ENCODE results near the gene SMC5. TPM values are rescaled to one million over a fixed set of nuclear protein-coding genes. Genes with fewer than 3 reads are reported as not detected.
"Not testable (repeated sequence)": the region's sequence is repeated elsewhere in the genome, so short reads cannot be mapped to it uniquely, and the experiment has no call there.

The SMC5 gene
- total and polyA plus RNA-seq, 2 of the 8 experiments (the other 6 are each of a cell fraction or from before 2014, with no cell fraction given): 4.5 to 22.6 TPM

- not testable (repeated sequence) for H2BK5ac ChIP-seq (ENCODE audit: low read depth, low read length); H4K20me1 ChIP-seq (replicated peaks in 1 of 2; ENCODE audit: control insufficient read depth in 1 of 2, insufficient read depth in 2 of 2, low read length in 2 of 2); FAIRE-seq
These were observed 142.5 kb downstream of the SMC5 start for GRCh38 chr9:70401241-70401640.

More at GRCh38 chr9:70401241-70401640, 142.5 kb downstream of the SMC5 start:
- H4K5ac ChIP-seq (ENCODE audit: insufficient read length, low read depth, low read length); H3K27me3 ChIP-seq (replicated peaks in 1 of 4; ENCODE audit: control insufficient read depth in 3 of 4, extremely low read depth in 1 of 4, insufficient read depth in 3 of 4, low read length in 3 of 4); H2BK15ac ChIP-seq (ENCODE audit: low read length); H3K36me3 ChIP-seq (ENCODE audit: control insufficient read depth in 2 of 4, insufficient read depth in 4 of 4, low read length in 3 of 4); H3K79me1 ChIP-seq (ENCODE audit: low read depth, low read length); DNase-seq (ENCODE audit: low read depth in 1 of 2, low spot score in 2 of 2); H3K4me2 ChIP-seq (ENCODE audit: insufficient read depth in 1 of 2, low read depth in 2 of 2, low read length in 2 of 2); H2BK20ac ChIP-seq (ENCODE audit: low read length); H3K9ac ChIP-seq (replicated peaks in 1 of 4; ENCODE audit: extremely low read depth in 1 of 4, low read depth in 3 of 4, low read length in 3 of 4); H2BK12ac ChIP-seq (ENCODE audit: low read depth, low read length); H3K79me2 ChIP-seq (ENCODE audit: control insufficient read depth in 1 of 2, insufficient read depth in 2 of 2, low read length in 2 of 2); H3K9me3 ChIP-seq (ENCODE audit: insufficient read depth in 2 of 2, low read depth in 1 of 2, low read length in 1 of 2); H4K8ac ChIP-seq (ENCODE audit: extremely low read depth, insufficient read depth, low read length); POLR2A ChIA-PET (ENCODE audit: partially characterized antibody); H3K4ac ChIP-seq (replicated peaks; ENCODE audit: insufficient read length, low read depth, low read length); H3K23me2 ChIP-seq (ENCODE audit: low read depth, low read length); H3K56ac ChIP-seq (replicated peaks; ENCODE audit: insufficient read length, low read depth, low read length); H4K91ac ChIP-seq (replicated peaks; ENCODE audit: insufficient read length, low read length); H3K4me1 ChIP-seq (replicated peaks in 1 of 4; ENCODE audit: control insufficient read depth in 3 of 4, insufficient read depth in 4 of 4, low read length in 3 of 4); H2AFZ ChIP-seq (ENCODE audit: low read length); H3K14ac ChIP-seq (ENCODE audit: insufficient read length); H3K27ac ChIP-seq (ENCODE audit: low read depth, low read length); H2AK5ac ChIP-seq (ENCODE audit: low read depth, low read length); H3K23ac ChIP-seq (ENCODE audit: insufficient read length); H3K18ac ChIP-seq (ENCODE audit: extremely low read depth, low read length); H3K4me3 ChIP-seq (ENCODE audit: extremely low read depth in 1 of 4, insufficient read depth in 2 of 4, low read depth in 3 of 4, low read length in 4 of 4); H2BK120ac ChIP-seq (replicated peaks; ENCODE audit: low read depth, low read length): not testable (repeated sequence)
- 87% methylated on average over 6 of the region's 6 CpGs; no CpG with 5 or more reads in 1 of the 2 experiments for WGBS, 2 experiments (ENCODE audit: extremely low coverage in 1 of 2, insufficient coverage in 1 of 2, insufficient read length in 1 of 2, insufficient replicate concordance in 2 of 2, low coverage in 1 of 2, low lambda C conversion rate in 2 of 2, missing lambda C conversion rate in 1 of 2)
- CTCF ChIA-PET (ENCODE audit: partially characterized antibody): interaction anchor here (2.7 to 4.7 kb wide), 2 partner anchors 8 to 11 kb away, joined by 7 to 18 read pairs; no protein-coding TSS in a partner anchor
